ENCODE measurements around the gene CXCL11.

Gene CXCL11

DNA sequence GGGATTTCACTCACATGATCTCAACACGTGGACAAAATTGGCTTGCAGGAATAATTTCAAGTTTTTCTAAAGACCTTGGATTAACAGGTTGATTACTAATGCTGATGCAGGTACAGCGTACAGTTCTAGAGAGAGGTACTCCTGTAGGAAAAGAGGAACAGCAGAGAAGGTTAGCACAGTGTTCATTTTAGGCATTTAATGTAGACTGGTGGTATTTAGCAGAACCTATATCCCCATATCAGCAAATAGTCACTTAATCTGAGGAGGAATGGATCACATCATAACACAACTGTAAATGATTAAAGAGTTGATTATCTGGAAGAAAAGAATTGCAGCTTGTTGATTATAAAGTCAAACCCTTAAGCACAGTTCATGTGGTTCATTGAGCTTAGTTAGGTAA lies 13.2 kb downstream of the CXCL11 start:
- H3K36me3 Mint-ChIP-seq (ENCODE audit: low read depth) = no peaks in the 10 kb centered on the region
- no peak overlapping the region for H3K27ac Mint-ChIP-seq
- intact Hi-C loops (cut with micrococcal nuclease) = no loop called here
- no peaks in the 10 kb centered on the region for H3K27me3 Mint-ChIP-seq
- peaks cover 27% of the 10 kb centered on the region for H3K4me1 Mint-ChIP-seq (ENCODE audit: low read depth)
- no peak overlapping the region for H3K4me3 Mint-ChIP-seq
- H3K9me3 Mint-ChIP-seq = no peaks in the 10 kb centered on the region

DNA sequence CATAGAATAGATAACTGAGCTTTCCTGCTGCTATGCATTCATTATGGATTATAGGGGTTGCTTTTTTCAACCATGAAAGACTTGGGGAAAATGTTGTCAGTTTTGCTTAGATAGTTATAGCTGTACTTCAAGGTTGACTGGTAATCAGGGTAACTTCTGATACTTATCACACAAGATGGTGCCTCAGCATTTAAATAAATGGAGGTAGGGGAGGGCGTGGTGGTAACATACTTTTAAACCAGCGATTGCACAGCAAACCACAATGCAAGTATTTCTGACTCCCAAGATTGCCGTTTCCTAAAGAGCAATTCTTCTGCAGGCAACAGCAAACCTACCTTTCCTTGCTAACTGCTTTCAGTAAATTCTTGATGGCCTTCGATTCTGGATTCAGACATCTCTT lies 13.8 kb downstream of the CXCL11 start:
- H3K27me3 Mint-ChIP-seq = no peaks in the 10 kb centered on the region
- no peak overlapping the region for H3K4me3 Mint-ChIP-seq
- no peaks in the 10 kb centered on the region for H3K36me3 Mint-ChIP-seq (ENCODE audit: low read depth)
- intact Hi-C loops (cut with micrococcal nuclease) = no loop called here
- peaks cover 27% of the 10 kb centered on the region for H3K4me1 Mint-ChIP-seq (ENCODE audit: low read depth)
- H3K9me3 Mint-ChIP-seq = no peaks in the 10 kb centered on the region
- H3K27ac Mint-ChIP-seq = no peak overlapping the region

DNA sequence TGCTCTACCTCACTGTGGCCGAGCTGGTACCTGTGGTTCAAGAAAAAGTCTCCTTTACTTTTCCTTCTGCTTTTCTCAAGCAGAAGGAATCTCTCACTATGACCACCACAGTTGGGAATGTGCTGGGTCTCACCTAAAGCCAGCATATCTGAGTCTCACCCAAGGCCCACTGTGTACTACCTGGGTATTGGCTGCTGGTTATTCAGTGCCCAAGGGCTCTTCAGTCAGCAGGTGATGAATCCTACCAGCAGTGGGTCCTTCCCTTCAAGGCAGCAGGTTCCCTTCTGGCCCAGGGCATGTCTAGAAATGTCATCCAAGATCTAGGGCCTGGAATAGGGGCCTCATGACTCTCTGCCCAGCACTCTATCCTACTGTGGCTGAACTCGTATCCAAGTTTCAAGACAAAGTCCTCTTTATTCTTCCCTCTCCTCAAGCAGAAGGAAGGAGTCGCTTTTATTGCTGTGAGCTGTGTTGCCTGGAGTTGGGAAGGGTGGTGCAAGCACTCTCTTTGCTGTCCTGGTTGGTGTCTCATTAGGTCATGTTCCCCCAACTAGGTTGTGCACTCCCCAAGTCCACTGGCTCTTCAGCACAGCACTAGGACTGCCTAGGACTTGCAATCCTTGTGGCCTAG lies 18.7 kb downstream of the CXCL11 start:
- H3K27ac Mint-ChIP-seq = no peak overlapping the region
- H3K4me1 Mint-ChIP-seq (ENCODE audit: low read depth) = peaks cover 31% of the 10 kb centered on the region
- no peak overlapping the region for H3K4me3 Mint-ChIP-seq
- no peaks in the 10 kb centered on the region for H3K27me3 Mint-ChIP-seq
- no peaks in the 10 kb centered on the region for H3K9me3 Mint-ChIP-seq
- H3K36me3 Mint-ChIP-seq (ENCODE audit: low read depth) = no peaks in the 10 kb centered on the region
- intact Hi-C loops (cut with micrococcal nuclease) = no loop called here

DNA sequence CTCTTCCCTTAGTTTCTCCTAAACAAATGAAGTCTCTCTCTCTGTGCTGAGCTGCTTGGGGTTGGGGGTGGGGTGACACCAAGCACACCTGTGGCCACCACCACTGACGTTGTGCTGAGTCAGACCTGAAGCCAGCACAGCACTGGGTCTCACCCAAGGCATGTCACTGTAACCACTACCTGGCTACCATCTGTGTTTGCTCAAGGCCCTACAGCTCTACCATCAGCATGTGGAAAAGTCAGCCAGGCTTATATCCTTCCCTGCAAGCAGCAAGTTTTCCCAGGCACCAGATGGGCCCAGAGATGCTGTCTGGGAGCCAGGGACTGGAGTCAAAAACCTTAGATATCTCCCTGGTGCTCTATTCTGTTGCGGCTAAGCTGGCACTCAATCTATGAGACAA lies 19.5 kb downstream of the CXCL11 start:
- intact Hi-C loops (cut with micrococcal nuclease) = no loop called here
- Mint-ChIP-seq H3K4me3 (no peak overlapping the region), H3K4me1 (ENCODE audit: low read depth) (peaks cover 39% of the 10 kb centered on the region), H3K9me3 (no peaks in the 10 kb centered on the region), H3K27me3 (no peaks in the 10 kb centered on the region), H3K27ac (no peak overlapping the region), H3K36me3 (ENCODE audit: low read depth) (no peaks in the 10 kb centered on the region)

DNA sequence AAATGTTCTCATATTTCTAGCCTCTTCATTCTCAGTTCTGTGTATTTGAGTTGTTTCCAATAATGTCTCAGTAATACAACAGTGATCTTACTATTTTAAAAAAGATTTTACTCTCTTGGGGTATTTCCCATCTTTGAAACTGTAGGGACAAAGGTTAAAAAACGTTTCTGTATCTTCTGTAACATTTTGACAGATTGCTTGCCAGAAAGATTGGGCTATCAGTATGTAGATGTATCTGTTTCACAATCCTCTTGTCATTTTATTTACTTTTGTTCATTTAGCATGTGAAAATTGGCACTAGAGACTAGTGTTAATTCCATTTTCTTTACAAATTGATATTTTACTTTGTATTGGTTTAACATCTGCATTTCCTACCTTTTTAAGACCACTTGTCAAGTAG lies 22.3 kb downstream of the CXCL11 start:
- Mint-ChIP-seq H3K36me3 (ENCODE audit: low read depth) (no peaks in the 10 kb centered on the region), H3K4me3 (no peak overlapping the region), H3K27ac (no peak overlapping the region), H3K9me3 (no peaks in the 10 kb centered on the region), H3K27me3 (no peaks in the 10 kb centered on the region), H3K4me1 (ENCODE audit: low read depth) (peaks cover 41% of the 10 kb centered on the region)
- intact Hi-C loops (cut with micrococcal nuclease) = no loop called here

DNA sequence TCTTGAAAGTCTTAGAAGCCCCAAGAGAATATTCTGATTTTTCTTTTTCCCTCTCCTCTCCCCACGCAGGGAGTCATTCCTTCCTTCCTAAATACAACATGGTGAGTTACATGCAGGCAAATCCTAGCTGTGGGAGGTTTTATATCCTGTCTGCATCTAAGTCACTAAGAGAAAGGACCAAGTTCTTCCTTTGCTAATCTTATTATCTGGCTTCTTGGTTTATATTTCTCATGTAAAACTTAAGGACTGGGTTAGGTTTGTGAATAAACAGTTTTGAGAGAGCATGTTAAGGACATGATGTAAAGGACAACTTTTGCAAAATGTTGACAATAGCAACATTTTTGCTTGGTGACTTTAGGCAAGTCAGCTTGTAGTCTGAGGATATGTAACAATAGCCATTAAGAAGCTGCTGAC lies 23.5 kb downstream of the CXCL11 start:
- no peaks in the 10 kb centered on the region for H3K9me3 Mint-ChIP-seq
- intact Hi-C loops (cut with micrococcal nuclease) = no loop called here
- H3K4me3 Mint-ChIP-seq = no peak overlapping the region
- H3K4me1 Mint-ChIP-seq (ENCODE audit: low read depth) = peaks cover 41% of the 10 kb centered on the region
- H3K36me3 Mint-ChIP-seq (ENCODE audit: low read depth) = no peaks in the 10 kb centered on the region
- peak overlapping the region; percentile 78 for H3K27ac Mint-ChIP-seq
- no peaks in the 10 kb centered on the region for H3K27me3 Mint-ChIP-seq

DNA sequence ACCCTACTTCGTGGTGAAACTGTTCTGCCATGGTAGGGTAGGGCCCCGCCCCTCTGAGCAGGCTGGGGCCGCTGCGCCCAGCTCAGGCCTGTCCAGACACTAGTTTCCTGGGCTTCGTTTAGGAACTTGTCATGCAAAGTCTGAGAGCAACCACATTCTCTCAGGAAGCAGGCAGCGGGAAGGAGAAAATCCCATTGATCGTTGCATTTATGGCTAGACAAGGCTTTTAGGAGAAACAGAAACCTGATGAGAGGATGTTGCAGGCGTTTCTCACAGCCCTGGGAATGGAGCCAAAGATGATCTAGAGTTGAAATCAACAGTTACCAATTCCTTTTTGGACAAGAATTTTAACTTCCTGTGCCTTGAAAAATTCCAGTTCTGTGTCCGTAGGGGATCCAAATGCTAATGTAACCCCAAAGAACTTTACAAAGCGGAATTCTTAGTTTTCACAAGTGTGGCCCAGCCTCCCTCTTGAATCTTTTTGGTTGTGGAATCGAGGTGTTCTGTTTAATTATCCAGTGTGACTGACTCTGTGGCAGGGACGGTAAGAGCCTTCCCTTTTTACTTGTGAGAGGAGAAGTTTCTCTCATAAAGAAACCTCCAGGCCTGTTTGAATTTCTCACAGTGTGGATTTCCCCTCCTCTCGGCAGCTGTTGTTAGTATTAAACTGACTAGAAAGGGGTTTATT lies 24.0 kb downstream of the CXCL11 start:
- Mint-ChIP-seq H3K27ac (peak overlapping the region; percentile 78), H3K27me3 (no peaks in the 10 kb centered on the region), H3K4me1 (ENCODE audit: low read depth) (peaks cover 41% of the 10 kb centered on the region), H3K9me3 (no peaks in the 10 kb centered on the region), H3K4me3 (peak overlapping the region; percentile 66), H3K36me3 (ENCODE audit: low read depth) (no peaks in the 10 kb centered on the region)
- intact Hi-C loops (cut with micrococcal nuclease) = no loop called here

DNA sequence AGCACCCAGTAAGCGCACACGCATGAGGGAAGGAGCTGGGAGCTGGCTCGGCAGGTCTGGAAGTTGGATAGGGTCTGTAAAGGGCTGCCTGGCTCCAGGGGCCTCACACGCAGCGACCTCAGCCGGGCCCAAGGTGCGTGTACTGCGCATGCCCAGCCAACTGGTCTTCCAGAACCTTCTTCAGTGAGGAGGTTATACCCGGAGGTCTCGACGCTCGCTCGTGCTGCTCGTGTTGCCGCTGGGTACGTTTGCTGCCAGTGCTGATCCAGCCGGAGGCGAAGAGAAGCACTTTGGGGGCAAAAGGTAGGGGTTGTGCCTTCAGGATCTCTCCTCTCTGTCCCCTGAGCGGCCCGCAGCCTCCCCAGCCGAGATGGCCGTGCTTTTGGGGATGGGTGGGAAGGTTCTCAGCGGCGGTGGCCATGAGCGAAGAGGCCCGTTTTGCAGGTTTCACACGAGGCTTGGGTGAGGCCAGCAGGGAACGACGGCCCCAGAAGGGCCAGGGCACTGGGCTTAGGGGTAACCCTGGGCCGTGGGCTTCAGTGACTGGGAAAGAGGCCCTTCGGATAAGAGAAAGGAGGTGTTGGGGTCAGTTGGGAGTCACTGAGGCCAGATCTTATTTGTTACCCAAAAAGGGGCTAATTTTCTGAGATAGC lies 24.7 kb downstream of the CXCL11 start:
- intact Hi-C loops (cut with micrococcal nuclease) = no loop called here
- H3K4me1 Mint-ChIP-seq (ENCODE audit: low read depth) = peaks cover 41% of the 10 kb centered on the region
- peak overlapping the region; percentile 78 for H3K27ac Mint-ChIP-seq
- no peaks in the 10 kb centered on the region for H3K27me3 Mint-ChIP-seq
- peak overlapping the region; percentile 66 for H3K4me3 Mint-ChIP-seq
- no peaks in the 10 kb centered on the region for H3K36me3 Mint-ChIP-seq (ENCODE audit: low read depth)
- H3K9me3 Mint-ChIP-seq = no peaks in the 10 kb centered on the region

DNA sequence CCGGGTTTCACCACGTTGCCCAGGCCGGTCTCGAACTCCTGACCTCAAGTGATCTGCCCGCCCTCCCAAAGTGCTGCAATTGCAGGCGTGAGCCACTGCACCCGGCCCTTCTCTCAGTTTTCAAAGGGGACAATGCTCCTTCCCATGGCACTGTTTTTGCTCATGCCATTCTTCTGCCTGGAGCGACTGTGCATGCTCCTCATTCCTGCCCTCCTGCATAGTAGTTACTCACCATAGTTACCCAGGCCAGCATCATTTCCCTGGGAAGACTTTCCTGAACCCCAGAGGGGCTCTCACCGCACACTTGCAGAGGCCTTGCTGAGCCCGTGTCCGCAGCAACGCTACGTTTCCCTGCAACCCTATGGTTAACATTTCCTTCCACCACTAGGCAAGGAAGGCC lies 25.3 kb downstream of the CXCL11 start:
- peak overlapping the region; percentile 78 for H3K27ac Mint-ChIP-seq
- H3K36me3 Mint-ChIP-seq (ENCODE audit: low read depth) = no peaks in the 10 kb centered on the region
- no peak overlapping the region for H3K4me3 Mint-ChIP-seq
- no peaks in the 10 kb centered on the region for H3K9me3 Mint-ChIP-seq
- no peaks in the 10 kb centered on the region for H3K27me3 Mint-ChIP-seq
- intact Hi-C loops (cut with micrococcal nuclease) = no loop called here
- H3K4me1 Mint-ChIP-seq (ENCODE audit: low read depth) = peaks cover 38% of the 10 kb centered on the region

DNA sequence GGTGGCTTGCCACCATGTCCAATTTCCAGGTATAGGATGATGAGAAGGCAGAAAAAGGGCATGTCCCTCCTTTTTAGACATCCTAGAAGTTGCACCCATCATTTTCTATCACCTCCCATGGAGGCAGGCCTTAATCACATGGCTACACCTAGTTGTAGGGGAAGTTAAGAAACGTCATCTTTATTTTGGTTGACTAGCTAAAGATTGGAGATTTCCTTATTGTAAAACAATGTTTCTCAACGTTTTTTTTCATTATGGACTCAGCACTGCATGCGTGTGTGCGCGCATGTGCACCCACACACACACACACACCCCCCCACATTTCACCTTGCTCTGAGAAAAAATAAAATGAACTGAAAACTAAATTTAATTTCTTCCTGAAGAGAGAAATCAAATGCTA lies 26.6 kb downstream of the CXCL11 start:
- intact Hi-C loops (cut with micrococcal nuclease) = no loop called here
- Mint-ChIP-seq H3K4me1 (ENCODE audit: low read depth) (peaks cover 28% of the 10 kb centered on the region), H3K27me3 (no peaks in the 10 kb centered on the region), H3K27ac (no peak overlapping the region), H3K36me3 (ENCODE audit: low read depth) (no peaks in the 10 kb centered on the region), H3K4me3 (no peak overlapping the region), H3K9me3 (no peaks in the 10 kb centered on the region)

DNA sequence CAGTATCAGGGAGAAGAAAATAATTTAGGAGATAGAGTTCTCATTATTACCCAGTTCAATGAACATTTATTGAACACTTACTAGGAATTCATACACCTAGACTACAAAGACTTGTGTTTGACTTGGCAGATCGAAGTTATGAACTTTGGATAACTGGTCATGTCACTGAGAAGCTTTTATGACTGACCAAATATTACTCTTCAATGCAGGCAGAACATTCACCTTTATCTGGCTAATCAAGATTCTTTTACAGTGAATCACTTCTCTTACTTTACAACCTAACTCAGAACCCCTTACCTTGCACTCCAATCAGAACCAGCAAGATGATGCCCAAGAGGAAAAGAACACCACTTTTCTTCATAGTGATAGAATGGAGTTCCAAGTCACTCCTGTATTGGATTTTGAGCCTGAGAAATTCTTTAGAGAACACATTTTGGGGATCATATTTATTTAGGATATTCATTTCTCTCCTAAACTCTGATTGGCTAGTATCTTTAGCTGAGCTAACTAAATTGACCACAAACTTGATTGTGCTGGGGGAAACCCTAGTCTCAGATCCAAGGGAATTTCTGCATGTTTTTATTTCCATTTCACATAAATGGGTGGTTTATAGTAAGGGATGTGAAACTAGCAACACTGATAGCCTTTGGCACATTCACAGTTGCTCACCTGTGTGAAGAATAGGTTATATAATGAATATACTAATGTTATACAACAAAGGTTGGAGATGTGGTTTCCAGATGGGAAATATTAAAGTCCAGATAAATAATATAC lies 28.6 kb downstream of the CXCL11 start, which contains the start of gene CXCL9:
TSS of gene CXCL9 (minus strand) at position 421 of the 774 bp plus-strand sequence. CDS start at position 361, 60 bp downstream.
- intact Hi-C loops (cut with micrococcal nuclease) = no loop called here
- Mint-ChIP-seq H3K36me3 (ENCODE audit: low read depth) (no peaks in the 10 kb centered on the region), H3K27me3 (no peaks in the 10 kb centered on the region), H3K27ac (no peak within 1 kb of the TSS), H3K4me1 (ENCODE audit: low read depth) (peaks cover 24% of the 10 kb centered on the region), H3K4me3 (no peak within 1 kb of the TSS), H3K9me3 (no peaks in the 10 kb centered on the region)

DNA sequence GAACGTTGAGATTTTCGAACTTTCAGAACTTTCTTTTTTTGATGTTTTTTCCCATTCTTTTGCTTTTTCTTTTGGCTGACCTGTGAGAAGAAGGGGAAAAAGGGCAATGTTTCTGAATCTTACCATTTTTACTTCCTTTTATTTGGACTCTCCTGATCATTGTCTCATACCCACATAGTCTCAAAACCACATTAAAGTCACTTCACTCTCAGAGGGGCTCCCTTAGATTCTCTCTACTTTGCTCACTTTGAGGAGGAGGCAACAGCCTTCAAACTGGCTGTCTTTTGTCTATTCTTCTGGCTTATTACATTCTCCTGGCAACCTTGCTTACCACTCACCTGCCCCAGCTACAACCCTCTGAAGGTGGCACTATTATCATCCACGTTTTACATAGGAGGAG lies 32.2 kb downstream of the CXCL11 start:
- intact Hi-C loops (cut with micrococcal nuclease) = no loop called here
- Mint-ChIP-seq H3K27ac (no peak overlapping the region), H3K27me3 (no peaks in the 10 kb centered on the region), H3K4me1 (ENCODE audit: low read depth) (peaks cover 13% of the 10 kb centered on the region), H3K36me3 (ENCODE audit: low read depth) (no peaks in the 10 kb centered on the region), H3K4me3 (no peak overlapping the region), H3K9me3 (no peaks in the 10 kb centered on the region)

DNA sequence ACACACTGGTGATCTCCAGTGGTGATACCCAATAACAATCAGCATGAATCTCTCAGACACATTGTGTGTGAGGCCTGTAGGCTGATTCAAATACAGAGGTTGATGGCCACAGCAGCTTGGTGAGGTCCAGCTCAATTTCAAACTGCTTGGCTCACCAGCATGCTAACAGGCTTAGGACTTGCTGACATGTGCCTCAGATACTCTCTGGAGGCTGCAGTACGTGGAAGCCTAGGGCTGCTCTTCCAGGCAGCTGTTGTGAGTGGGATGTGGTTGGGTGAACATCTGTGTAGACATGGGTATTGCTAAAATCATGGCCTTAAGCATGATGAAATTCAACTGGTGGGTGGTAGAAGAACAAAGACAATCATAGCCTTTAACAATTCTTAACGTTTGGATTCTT lies 32.8 kb downstream of the CXCL11 start:
- no peak overlapping the region for H3K27ac Mint-ChIP-seq

DNA sequence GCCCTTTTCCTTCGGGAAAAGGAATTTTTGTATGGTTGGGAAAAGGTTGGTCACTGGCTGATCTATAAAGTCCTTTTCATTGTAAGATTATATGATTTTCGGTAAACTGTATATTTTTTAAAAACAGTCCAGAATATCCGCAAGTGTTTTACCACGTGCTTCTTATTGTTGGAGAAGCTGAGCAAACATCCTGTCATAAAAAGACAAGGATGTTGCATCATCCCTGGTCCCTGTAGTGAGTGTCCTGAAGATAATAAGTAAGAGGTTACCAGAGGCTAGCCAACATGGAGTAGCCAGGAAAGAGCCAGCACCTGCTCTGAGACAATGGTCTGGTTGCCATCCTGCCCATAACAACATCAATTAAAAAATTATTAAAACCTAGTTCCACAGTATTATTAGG lies 33.7 kb downstream of the CXCL11 start:
- Mint-ChIP-seq H3K36me3 (ENCODE audit: low read depth) (no peaks in the 10 kb centered on the region), H3K9me3 (no peaks in the 10 kb centered on the region), H3K27ac (no peak overlapping the region), H3K4me1 (ENCODE audit: low read depth) (peaks cover 13% of the 10 kb centered on the region), H3K27me3 (no peaks in the 10 kb centered on the region), H3K4me3 (no peak overlapping the region)
- intact Hi-C loops (cut with micrococcal nuclease) = no loop called here

More for the DNA sequence above, 32.8 kb downstream of the CXCL11 start:
- intact Hi-C loops (cut with micrococcal nuclease) = no loop called here
- Mint-ChIP-seq H3K9me3 (no peaks in the 10 kb centered on the region), H3K27me3 (no peaks in the 10 kb centered on the region), H3K36me3 (ENCODE audit: low read depth) (no peaks in the 10 kb centered on the region), H3K4me1 (ENCODE audit: low read depth) (peaks cover 13% of the 10 kb centered on the region), H3K4me3 (no peak overlapping the region)
